Measurements from ENCODE around the gene POC1A. TPM values are rescaled to one million over a fixed set of nuclear protein-coding genes. Genes with fewer than 3 reads are reported as not detected.
A peak's percentile ranks its signal among the peaks of the same experiment; 100 is the strongest.
"Not testable (repeated sequence)": the region's sequence is repeated elsewhere in the genome, so short reads cannot be mapped to it uniquely, and the experiment has no call there.

The POC1A gene
- total RNA-seq, 1 experiment from 2014 or later: 29.0 TPM

DNA sequence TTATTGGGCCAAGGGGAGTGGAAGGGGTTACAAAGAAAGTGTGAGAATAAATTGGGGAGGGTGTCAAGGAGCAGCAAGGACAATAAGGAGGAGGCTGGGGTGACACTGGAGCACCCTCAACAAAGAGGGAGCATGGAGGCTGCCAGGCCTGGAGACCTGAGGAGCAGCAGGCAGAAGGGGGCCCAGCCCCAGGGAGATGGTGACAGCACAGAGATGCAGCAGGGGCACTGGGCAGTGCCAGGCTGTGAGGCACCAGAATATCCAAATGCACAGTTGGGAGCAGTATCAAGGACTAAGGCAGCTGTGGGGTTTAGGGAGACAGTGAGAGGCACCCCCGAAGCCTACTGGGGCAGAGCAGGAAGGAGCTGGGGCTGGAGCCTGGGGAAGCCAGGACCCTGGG lies 24.3 kb upstream of the POC1A start:
- H2BK15ac ChIP-seq (ENCODE audit: low read depth, low read length): no peak overlapping the region
- H3K9me3 ChIP-seq (ENCODE audit: control insufficient read depth, low read depth, low read length): no peaks in the 10 kb centered on the region
- H2AFZ ChIP-seq (ENCODE audit: low read length): no peak overlapping the region
- H3T11ph ChIP-seq (ENCODE audit: low read length): no peak overlapping the region
- H2BK120ac ChIP-seq (ENCODE audit: low read depth, low read length, poor library complexity, severe bottlenecking): no peak overlapping the region
- no peak overlapping the region for H4K91ac ChIP-seq (ENCODE audit: insufficient read length, low read depth, low read length)
- no peak overlapping the region for H2BK12ac ChIP-seq (ENCODE audit: insufficient read length, low read depth, low read length)
- H3K4me2 ChIP-seq (ENCODE audit: insufficient read depth, insufficient read length, low read length): no peak overlapping the region
- no peak for DNase-seq
- H4K20me1 ChIP-seq (ENCODE audit: control insufficient read depth, insufficient read depth, insufficient read length): no peaks in the 10 kb centered on the region
- no peak overlapping the region for H3K14ac ChIP-seq (ENCODE audit: insufficient read depth, low read length)
- Mint-ChIP-seq H3K4me1 (peaks cover 18 to 19% of the 10 kb centered on the region in 2 experiments), H3K27ac (peak overlapping the region in 1 of 3 experiments; percentile 73; a peak in 1 of 7 replicates), H3K27me3 (ENCODE audit: low read depth) (peaks cover 6% of the 10 kb centered on the region; the same call in 1 of the 2 replicates), H3K9me3 (no peaks in the 10 kb centered on the region), H3K4me3 (no peak overlapping the region), H3K36me3 (ENCODE audit: insufficient read depth in 1 of 3, low read depth in 3 of 3) (no peaks in the 10 kb centered on the region)
- H3K79me2 ChIP-seq (ENCODE audit: insufficient read depth, low read length): no peaks in the 10 kb centered on the region
- no peak overlapping the region for H3K4ac ChIP-seq (ENCODE audit: low read depth, low read length)
- no peak overlapping the region for H2BK20ac ChIP-seq (ENCODE audit: low read depth, low read length, poor library complexity, severe bottlenecking)
- TF ChIP-seq CTCF (conservative IDR thresholded peaks at IDR 0.05): no peak
- H2AK5ac ChIP-seq (ENCODE audit: insufficient read length, low read length): no peak overlapping the region
- WGBS (ENCODE audit: extremely low coverage, insufficient read length, low lambda C conversion rate): no CpG with 5 or more reads among the region's 1 CpG
- no peaks in the 10 kb centered on the region for H3K79me1 ChIP-seq (ENCODE audit: insufficient read depth, low read depth, low read length, poor library complexity, severe bottlenecking)
- H3K18ac ChIP-seq (ENCODE audit: insufficient read length, low read depth, low read length): no peak overlapping the region
- no peak overlapping the region for H3K27ac ChIP-seq (ENCODE audit: insufficient read length, low read depth, low read length)
- no peak overlapping the region for H4K8ac ChIP-seq (replicated peaks; ENCODE audit: insufficient read length, low read depth, low read length)
- H3K56ac ChIP-seq (ENCODE audit: insufficient read length, low read depth, low read length): no peak overlapping the region
- no peak overlapping the region for H3K9ac ChIP-seq (ENCODE audit: extremely low read depth, insufficient read length, low read length)
- no peak overlapping the region for H4K5ac ChIP-seq (ENCODE audit: insufficient read length, low read depth, low read length)
- no peaks in the 10 kb centered on the region for H3K4me1 ChIP-seq (ENCODE audit: insufficient read depth, low read length)
- H3K23me2 ChIP-seq (ENCODE audit: insufficient read length, low read depth, low read length, poor library complexity, severe bottlenecking): no peaks in the 10 kb centered on the region
- no peak overlapping the region for H2BK5ac ChIP-seq (ENCODE audit: insufficient read length, low read length)
- H3K23ac ChIP-seq (ENCODE audit: insufficient read length, low read depth, low read length): no peak overlapping the region
- no peaks in the 10 kb centered on the region for H3K27me3 ChIP-seq (ENCODE audit: insufficient read depth, low read length)

DNA sequence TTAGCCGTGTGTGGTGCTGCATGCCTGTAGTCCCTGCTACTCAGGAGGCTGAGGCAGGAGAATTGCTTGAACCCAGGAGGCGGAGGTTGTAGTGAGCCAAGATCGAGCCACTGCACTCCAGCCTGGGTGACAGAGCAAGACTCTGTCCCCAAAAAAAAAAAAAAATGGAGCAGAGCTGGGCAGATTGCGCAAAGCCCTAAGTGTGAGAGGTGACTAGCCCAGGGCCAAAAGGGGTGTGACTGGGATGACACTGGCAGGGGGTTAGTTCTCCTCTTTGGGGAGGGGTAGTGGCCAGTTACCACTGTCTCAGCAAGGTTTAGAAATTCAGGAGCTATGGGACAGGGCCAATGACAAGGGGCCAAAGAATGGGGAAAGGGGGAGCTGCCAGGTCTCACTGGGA lies 23.9 kb upstream of the POC1A start:
- H3K9ac ChIP-seq (ENCODE audit: extremely low read depth, insufficient read length, low read length); H4K5ac ChIP-seq (ENCODE audit: insufficient read length, low read depth, low read length); H2AFZ ChIP-seq (ENCODE audit: low read length); H3K4ac ChIP-seq (ENCODE audit: low read depth, low read length); H3K9me3 Mint-ChIP-seq; H3K27ac ChIP-seq (ENCODE audit: insufficient read length, low read depth, low read length); H3K23ac ChIP-seq (ENCODE audit: insufficient read length, low read depth, low read length); H3T11ph ChIP-seq (ENCODE audit: low read length); H3K56ac ChIP-seq (ENCODE audit: insufficient read length, low read depth, low read length); H3K23me2 ChIP-seq (ENCODE audit: insufficient read length, low read depth, low read length, poor library complexity, severe bottlenecking); H3K27me3 ChIP-seq (ENCODE audit: insufficient read depth, low read length); H2AK5ac ChIP-seq (ENCODE audit: insufficient read length, low read length); H3K9me3 ChIP-seq (ENCODE audit: control insufficient read depth, low read depth, low read length); H3K4me3 Mint-ChIP-seq; H3K36me3 Mint-ChIP-seq (ENCODE audit: insufficient read depth in 1 of 3, low read depth in 3 of 3); H3K79me1 ChIP-seq (ENCODE audit: insufficient read depth, low read depth, low read length, poor library complexity, severe bottlenecking); H4K8ac ChIP-seq (replicated peaks; ENCODE audit: insufficient read length, low read depth, low read length); H3K27me3 Mint-ChIP-seq (ENCODE audit: low read depth); H2BK5ac ChIP-seq (ENCODE audit: insufficient read length, low read length); H2BK15ac ChIP-seq (ENCODE audit: low read depth, low read length); H2BK120ac ChIP-seq (ENCODE audit: low read depth, low read length, poor library complexity, severe bottlenecking); H2BK12ac ChIP-seq (ENCODE audit: insufficient read length, low read depth, low read length); H3K4me2 ChIP-seq (ENCODE audit: insufficient read depth, insufficient read length, low read length); H3K14ac ChIP-seq (ENCODE audit: insufficient read depth, low read length); H3K4me1 ChIP-seq (ENCODE audit: insufficient read depth, low read length); DNase-seq; H3K27ac Mint-ChIP-seq; H3K79me2 ChIP-seq (ENCODE audit: insufficient read depth, low read length); H4K20me1 ChIP-seq (ENCODE audit: control insufficient read depth, insufficient read depth, insufficient read length); H4K91ac ChIP-seq (ENCODE audit: insufficient read length, low read depth, low read length); H3K18ac ChIP-seq (ENCODE audit: insufficient read length, low read depth, low read length); H2BK20ac ChIP-seq (ENCODE audit: low read depth, low read length, poor library complexity, severe bottlenecking): not testable (repeated sequence)
- WGBS (ENCODE audit: extremely low coverage, insufficient read length, low lambda C conversion rate): no CpG with 5 or more reads among the region's 4 CpGs
- peaks cover 17 to 19% of the 10 kb centered on the region in 2 experiments for H3K4me1 Mint-ChIP-seq

Data from H9 (cell line).